Stimulated activated CD4-positive, alpha-beta T cell treated with anti-CD3 and anti-CD28 coated beads, Interleukin-1b, Interleukin-23, amount 100 ng/mL, for 24 hours (primary cell): Measurements from ENCODE around the gene DYNLT2B.
"Not testable (repeated sequence)": the region's sequence is repeated elsewhere in the genome, so short reads cannot be mapped to it uniquely, and the experiment has no call there.

Experiments
- DNase-seq, 4 experiments: peaks; one replicate each; pipeline ENCODE4 v3.0.0-alpha.2; 2020; ENCODE audit warnings: low read depth in 4 of 4, low spot score in 1 of 4

DYNLT2B gene

GRCh38 chr3:196326936-196327335 lies 8.9 kb upstream of the DYNLT2B start:
- no peak for DNase-seq

GRCh38 chr3:196323691-196324090 lies 5.7 kb upstream of the DYNLT2B start:
- DNase-seq = no peak

GRCh38 chr3:196323016-196323415 lies 5.0 kb upstream of the DYNLT2B start:
- DNase-seq = no peak

GRCh38 chr3:196321162-196321561 lies 3.1 kb upstream of the DYNLT2B start:
- no peak for DNase-seq

GRCh38 chr3:196320137-196320536 lies 2.1 kb upstream of the DYNLT2B start:
- DNase-seq = no peak

- not testable (repeated sequence) for DNase-seq
These were observed 997 bp downstream of the DYNLT2B start for GRCh38 chr3:196316799-196317686.

- DNase-seq = no peak
These were observed 2.2 kb downstream of the DYNLT2B start for GRCh38 chr3:196315821-196316220.

GRCh38 chr3:196314597-196314996 lies 3.4 kb downstream of the DYNLT2B start:
- DNase-seq = no peak

- not testable (repeated sequence) for DNase-seq
These were observed 4.0 kb downstream of the DYNLT2B start for GRCh38 chr3:196314086-196314485.

- DNase-seq = not testable (repeated sequence)
These were observed 15.1 kb downstream of the DYNLT2B start for GRCh38 chr3:196302960-196303359.

GRCh38 chr3:196302551-196302950 lies 15.5 kb downstream of the DYNLT2B start:
- DNase-seq = not testable (repeated sequence)

GRCh38 chr3:196298521-196298920 lies 19.5 kb downstream of the DYNLT2B start:
- DNase-seq = no peak

GRCh38 chr3:196292286-196292923 lies 25.6 kb downstream of the DYNLT2B start:
- no peak for DNase-seq

- DNase-seq = no peak
These were observed 29.9 kb downstream of the DYNLT2B start for GRCh38 chr3:196288141-196288460.

- peak; percentile 40 to 76 (median 60) for DNase-seq
These were observed 30.4 kb downstream of the DYNLT2B start, which contains the start of gene PCYT1A for GRCh38 chr3:196287440-196288140. PCYT1A (minus strand) TSS chr3:196287726; CDS start chr3:196270531, 17,195 bp downstream.

- no peak for DNase-seq
These were observed 31.0 kb downstream of the DYNLT2B start for GRCh38 chr3:196287090-196287439.

- no peak for DNase-seq
These were observed 33.6 kb downstream of the DYNLT2B start for GRCh38 chr3:196284396-196284795.

- no peak for DNase-seq
These were observed 36.1 kb downstream of the DYNLT2B start for GRCh38 chr3:196281962-196282361.

- no peak for DNase-seq
These were observed 37.2 kb downstream of the DYNLT2B start for GRCh38 chr3:196280689-196281440.

GRCh38 chr3:196275126-196275525 lies 42.9 kb downstream of the DYNLT2B start:
- DNase-seq = no peak

- DNase-seq = peak in 3 of 4 experiments; percentile 26 to 55 (median 34)
These were observed 43.5 kb downstream of the DYNLT2B start for GRCh38 chr3:196274585-196274984.
